ENCODE results near the gene SBNO1.

Gene SBNO1

DNA sequence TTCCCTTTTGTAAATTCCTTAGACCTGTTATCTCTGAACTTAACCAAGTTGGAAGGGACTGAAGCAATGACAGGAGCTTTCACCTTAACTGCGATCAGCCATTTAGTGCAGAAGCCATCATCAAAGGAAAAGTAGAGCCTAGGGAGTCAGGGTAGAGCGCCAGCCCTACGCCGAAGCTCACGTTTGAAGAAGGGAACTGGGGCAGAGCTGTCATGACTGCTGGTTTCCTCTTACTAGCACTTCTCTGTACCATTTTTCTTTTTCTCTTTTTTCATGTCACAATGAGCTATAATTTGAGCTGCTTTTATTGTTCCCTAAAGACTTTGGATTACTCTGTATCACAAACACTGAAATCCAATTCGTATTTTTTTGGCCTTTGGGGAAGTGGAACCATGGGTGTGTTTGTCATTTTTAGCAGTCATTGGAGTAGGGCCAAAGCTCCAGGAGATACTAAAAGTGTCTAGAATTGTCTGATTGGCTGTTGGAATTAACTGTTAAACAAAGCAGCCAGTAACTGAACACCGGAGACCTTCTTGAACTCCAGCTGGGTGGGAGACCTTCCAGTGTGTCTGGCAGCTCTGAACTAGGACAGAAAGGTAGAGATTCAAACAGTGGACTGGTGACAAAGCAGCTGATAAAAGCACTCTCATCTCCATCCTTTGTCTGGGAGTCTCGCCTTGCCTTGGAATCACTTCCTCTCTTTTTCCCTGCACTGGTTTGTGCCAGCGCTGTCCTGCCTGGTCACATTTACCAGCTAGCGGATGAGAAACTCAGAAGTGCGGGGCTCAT lies 122.3 kb downstream of the SBNO1 start:
- DNase-seq: no peak
